ENCODE data around the gene ELAC2.
A peak's percentile ranks its signal among the peaks of the same experiment; 100 is the strongest.

ELAC2 gene

GRCh38 chr17:13030459-13031300 lies 12.9 kb upstream of the ELAC2 start:
- peak; percentile 45 for DNase-seq (ENCODE audit: low read depth)
- H3K4me3 ChIP-seq (ENCODE audit: low read depth, low read length): no peak overlapping the region
- TF ChIP-seq CTCF (IDR thresholded peaks at IDR 0.05; ENCODE audit: control insufficient read depth, extremely low read depth, insufficient read depth): peak; percentile 80

- no peak for DNase-seq (ENCODE audit: low read depth)
- no peak for TF ChIP-seq CTCF (IDR thresholded peaks at IDR 0.05; ENCODE audit: control insufficient read depth, extremely low read depth, insufficient read depth)
- no peak overlapping the region for H3K4me3 ChIP-seq (ENCODE audit: low read depth, low read length)
Measured at GRCh38 chr17:13030056-13030455, 12.2 kb upstream of the ELAC2 start.

GRCh38 chr17:13029340-13029739 lies 11.5 kb upstream of the ELAC2 start:
- no peak overlapping the region for H3K4me3 ChIP-seq (ENCODE audit: low read depth, low read length)
- no peak for TF ChIP-seq CTCF (IDR thresholded peaks at IDR 0.05; ENCODE audit: control insufficient read depth, extremely low read depth, insufficient read depth)
- DNase-seq (ENCODE audit: low read depth): no peak

- TF ChIP-seq CTCF (IDR thresholded peaks at IDR 0.05; ENCODE audit: control insufficient read depth, extremely low read depth, insufficient read depth): no peak
- DNase-seq (ENCODE audit: low read depth): no peak
- no peak overlapping the region for H3K4me3 ChIP-seq (ENCODE audit: low read depth, low read length)
Measured at GRCh38 chr17:13027246-13027645, 9.4 kb upstream of the ELAC2 start.

- H3K4me3 ChIP-seq (ENCODE audit: low read depth, low read length): no peak overlapping the region
- no peak for DNase-seq (ENCODE audit: low read depth)
- TF ChIP-seq CTCF (IDR thresholded peaks at IDR 0.05; ENCODE audit: control insufficient read depth, extremely low read depth, insufficient read depth): no peak
Measured at GRCh38 chr17:13025687-13026086, 7.9 kb upstream of the ELAC2 start.

- H3K4me3 ChIP-seq (ENCODE audit: low read depth, low read length): no peak overlapping the region
- no peak for TF ChIP-seq CTCF (IDR thresholded peaks at IDR 0.05; ENCODE audit: control insufficient read depth, extremely low read depth, insufficient read depth)
- DNase-seq (ENCODE audit: low read depth): no peak
Measured at GRCh38 chr17:13025258-13025627, 7.4 kb upstream of the ELAC2 start.
